GM12873 (cell line): Measurements from ENCODE around the gene CLEC2L.

Experiments
- TF ChIP-seq, protein P1 (sequence below): IDR thresholded peaks from 2 replicates; pipeline ENCODE4 v1.5.1; 2012; ENCODE audit warnings: low read depth, mild to moderate bottlenecking, moderate library complexity, low read length, control low read depth; ENCODE audit not compliant: insufficient read depth; ENCODE audit errors: missing control alignments

The CLEC2L gene

DNA sequence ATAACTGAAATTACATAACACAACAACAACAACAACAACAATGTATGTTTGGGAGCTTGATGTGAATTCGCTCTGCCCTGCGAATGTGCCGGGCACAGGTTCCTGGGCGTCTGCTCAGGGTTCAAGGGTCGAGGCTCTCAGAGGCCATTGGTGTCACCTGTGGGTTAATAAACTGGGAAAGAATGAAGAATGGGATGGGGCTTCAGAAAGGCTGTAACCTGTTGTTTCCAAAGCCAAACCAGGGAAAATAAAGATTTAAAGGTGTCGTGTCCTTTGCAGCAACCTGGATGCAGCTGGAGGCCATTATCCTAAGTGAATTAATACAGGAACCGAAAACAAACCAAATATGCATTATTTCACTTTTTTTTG, 22.7 kb upstream of the CLEC2L start:
- TF ChIP-seq, protein P1, sequence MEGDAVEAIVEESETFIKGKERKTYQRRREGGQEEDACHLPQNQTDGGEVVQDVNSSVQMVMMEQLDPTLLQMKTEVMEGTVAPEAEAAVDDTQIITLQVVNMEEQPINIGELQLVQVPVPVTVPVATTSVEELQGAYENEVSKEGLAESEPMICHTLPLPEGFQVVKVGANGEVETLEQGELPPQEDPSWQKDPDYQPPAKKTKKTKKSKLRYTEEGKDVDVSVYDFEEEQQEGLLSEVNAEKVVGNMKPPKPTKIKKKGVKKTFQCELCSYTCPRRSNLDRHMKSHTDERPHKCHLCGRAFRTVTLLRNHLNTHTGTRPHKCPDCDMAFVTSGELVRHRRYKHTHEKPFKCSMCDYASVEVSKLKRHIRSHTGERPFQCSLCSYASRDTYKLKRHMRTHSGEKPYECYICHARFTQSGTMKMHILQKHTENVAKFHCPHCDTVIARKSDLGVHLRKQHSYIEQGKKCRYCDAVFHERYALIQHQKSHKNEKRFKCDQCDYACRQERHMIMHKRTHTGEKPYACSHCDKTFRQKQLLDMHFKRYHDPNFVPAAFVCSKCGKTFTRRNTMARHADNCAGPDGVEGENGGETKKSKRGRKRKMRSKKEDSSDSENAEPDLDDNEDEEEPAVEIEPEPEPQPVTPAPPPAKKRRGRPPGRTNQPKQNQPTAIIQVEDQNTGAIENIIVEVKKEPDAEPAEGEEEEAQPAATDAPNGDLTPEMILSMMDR: no peak

DNA sequence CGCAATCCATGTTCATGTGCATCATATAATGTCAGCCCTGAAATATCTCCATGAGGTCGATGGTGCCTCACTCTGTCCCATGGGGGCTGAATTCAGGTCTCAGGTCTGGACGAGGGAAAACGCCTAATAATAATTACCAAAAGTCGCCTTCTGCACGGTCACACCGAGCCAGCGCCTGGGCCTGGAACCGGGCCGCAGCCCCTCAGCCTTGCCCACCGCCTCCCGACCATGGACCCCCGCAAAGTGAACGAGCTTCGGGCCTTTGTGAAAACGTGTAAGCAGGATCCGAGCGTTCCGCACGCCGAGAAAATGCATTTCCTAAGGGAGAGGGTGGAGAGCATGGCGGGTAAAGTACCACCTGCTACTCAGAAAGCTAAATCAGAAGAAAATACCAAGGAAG, 21.3 kb upstream of the CLEC2L start:
- TF ChIP-seq, protein P1: no peak

DNA sequence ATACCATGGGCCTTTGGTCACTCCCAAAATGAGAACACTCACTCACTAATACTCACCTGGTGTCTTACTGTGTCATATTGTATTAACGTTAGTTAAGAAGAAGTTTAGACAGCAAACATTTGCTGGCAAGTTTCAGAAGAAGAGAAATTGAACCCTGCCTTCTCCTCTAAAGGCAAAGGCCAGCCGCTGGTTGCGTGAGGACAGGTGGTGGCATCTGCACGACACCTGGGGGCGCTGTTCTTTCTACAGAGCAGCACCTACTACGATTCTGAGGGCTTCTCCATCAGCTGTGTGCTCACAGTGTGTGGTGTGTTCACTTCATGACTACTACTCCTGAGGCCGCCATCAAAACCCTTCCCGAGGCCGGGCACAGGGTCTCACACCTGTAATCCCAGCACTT, 17.9 kb upstream of the CLEC2L start:
- TF ChIP-seq, protein P1: peak; percentile 65

DNA sequence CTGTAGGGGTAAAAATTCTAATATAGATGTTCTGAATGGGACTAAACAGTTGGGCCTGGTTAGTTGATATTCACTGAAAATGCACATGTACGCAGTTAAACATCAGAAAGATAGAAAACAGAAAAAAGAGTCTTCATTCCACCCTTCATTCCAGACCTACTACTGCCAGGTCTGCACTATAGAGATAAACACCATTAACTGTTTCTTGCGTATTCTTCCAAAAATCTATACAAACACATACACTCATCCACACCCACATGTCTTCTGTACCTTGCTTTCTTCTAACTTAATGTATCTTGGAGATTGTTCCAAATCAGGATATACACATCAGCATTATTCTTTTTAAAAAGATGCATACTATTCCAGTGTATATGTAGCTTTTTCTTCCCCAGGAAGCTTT, 13.9 kb upstream of the CLEC2L start:
- TF ChIP-seq, protein P1: no peak

DNA sequence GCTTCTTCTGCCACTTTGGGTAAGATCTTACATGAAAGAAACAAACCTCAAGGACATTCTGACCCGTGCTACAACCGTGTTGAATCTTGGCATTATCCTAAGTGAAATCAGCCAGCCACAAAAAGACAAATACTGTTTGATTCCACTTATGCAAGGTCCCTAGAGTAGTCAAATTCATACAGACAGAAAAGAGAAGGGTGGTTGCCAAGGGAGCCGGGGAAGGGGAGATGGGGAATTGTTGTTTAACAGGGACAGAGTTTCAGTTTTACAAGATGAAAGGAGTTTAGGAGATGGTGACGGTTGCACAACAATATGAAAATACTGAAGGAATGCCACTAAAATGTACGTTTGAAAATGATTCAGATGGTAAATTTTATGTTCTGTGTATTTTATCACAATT, 12.2 kb upstream of the CLEC2L start:
- TF ChIP-seq, protein P1: no peak

DNA sequence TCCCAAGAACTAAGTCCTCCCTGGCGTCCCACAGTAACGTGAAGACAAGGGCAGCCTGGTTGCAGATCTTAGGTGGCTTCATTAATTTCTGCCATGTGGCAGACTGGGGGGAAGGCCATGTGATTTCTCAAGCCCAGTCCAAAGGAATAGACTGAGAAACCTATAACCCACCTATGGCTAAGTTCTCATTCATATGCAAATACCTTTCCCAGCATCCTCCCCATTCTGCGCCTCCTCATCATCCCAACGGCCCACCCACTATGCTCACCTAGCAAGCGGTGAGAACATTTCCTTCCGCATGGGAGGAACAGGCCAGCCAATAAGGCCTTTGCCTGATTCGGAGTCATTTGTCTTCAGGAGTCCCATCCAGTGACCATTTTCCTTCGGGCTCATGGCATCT, 8.2 kb upstream of the CLEC2L start:
- TF ChIP-seq, protein P1: no peak

DNA sequence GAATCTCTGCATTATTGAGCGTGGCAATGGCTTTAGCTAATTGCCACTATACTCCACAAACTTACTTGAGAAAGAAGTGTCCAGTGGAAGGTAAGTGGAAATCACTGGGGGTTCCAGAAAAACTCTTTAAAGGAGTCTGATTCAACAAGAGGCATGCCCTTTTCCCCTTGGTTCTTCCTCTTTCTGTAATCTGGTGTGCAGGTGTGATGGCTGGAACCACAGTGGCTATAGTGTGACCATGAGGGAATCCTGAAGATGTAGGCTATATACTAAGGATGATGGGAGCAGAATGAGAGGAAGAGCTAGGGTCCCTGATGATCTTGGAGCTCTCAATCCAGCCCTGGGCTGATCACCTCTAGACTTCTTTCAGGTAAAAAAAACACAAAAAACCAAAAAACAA, 2.0 kb upstream of the CLEC2L start:
- TF ChIP-seq, protein P1: no peak

DNA sequence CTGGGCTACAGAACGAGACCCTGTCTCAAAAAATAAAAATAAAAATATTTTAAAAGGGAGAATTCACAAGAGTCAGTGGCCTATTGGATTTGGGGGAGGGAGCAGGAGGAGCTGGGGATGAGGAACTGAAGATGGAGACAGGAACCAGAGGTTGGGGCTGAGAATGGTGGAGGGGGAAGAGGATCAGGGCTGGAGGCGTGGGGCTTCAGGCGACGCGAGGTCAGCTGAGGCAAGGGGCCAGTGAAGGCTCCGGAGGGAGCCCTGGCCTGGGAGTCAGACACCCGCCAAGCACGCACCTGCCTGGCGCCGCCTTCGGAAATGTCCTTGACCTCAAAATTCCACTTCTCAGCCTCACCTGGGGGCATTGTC, 671 bp upstream of the CLEC2L start:
- TF ChIP-seq, protein P1: no peak
